Keratinocyte (primary cell): ENCODE results near the gene HOTAIR. TPM values are rescaled to one million over a fixed set of nuclear protein-coding genes. Genes with fewer than 3 reads are reported as not detected.

Experiments
- DNase-seq: peaks from one replicate; pipeline ENCODE4 v3.0.0-alpha.2; 2011; ENCODE audit warnings: low read depth, missing footprints, low spot score
- FAIRE-seq: peaks from 2 replicates; lab custom pipeline; 2011; peaks lifted over from hg19 to GRCh38; lab: Jason Lieb, UNC
- H2AFZ ChIP-seq: 2 replicates; pipeline ENCODE4 v1.6.0; 2012; ENCODE audit warnings: low read length, control low read depth, inconsistent platforms; ENCODE audit not compliant: control insufficient read depth
- H3K27ac ChIP-seq: 2 replicates; pipeline ENCODE4 v1.5.1; 2011; ENCODE audit warnings: low read length; ENCODE audit not compliant: control insufficient read depth, insufficient read depth
- H3K27me3 ChIP-seq: 3 replicates; pipeline ENCODE4 v1.6.0; 2011; ENCODE audit warnings: low read length; ENCODE audit not compliant: control insufficient read depth, insufficient read depth; ENCODE audit errors: extremely low read depth
- H3K36me3 ChIP-seq, 2 experiments: 2 replicates in 1 of 2; 3 replicates in 1 of 2; pipeline ENCODE4 v1.5.1; 2011; ENCODE audit warnings: low read length in 2 of 2, mild to moderate bottlenecking in 1 of 2; ENCODE audit not compliant: control insufficient read depth in 2 of 2, insufficient read depth in 2 of 2; ENCODE audit errors: extremely low read depth in 1 of 2
- H3K4me1 ChIP-seq: 3 replicates; pipeline ENCODE4 v1.5.1; 2011; ENCODE audit warnings: low read length; ENCODE audit not compliant: control insufficient read depth, insufficient read depth; ENCODE audit errors: extremely low read depth
- H3K4me2 ChIP-seq: 3 replicates; pipeline ENCODE4 v1.6.0; 2011; ENCODE audit warnings: low read depth, low read length; ENCODE audit not compliant: control insufficient read depth, insufficient read depth; ENCODE audit errors: extremely low read depth
- H3K4me3 ChIP-seq, 3 experiments: fragments of 200-600 bp in 1 of 3; sonication (generic) in 1 of 3; 2 replicates in 2 of 3; 3 replicates in 1 of 3; pipeline ENCODE4 v1.5.1; 2011 to 2016; ENCODE audit warnings: low read length in 3 of 3, mild to moderate bottlenecking in 3 of 3, control low read depth in 2 of 3, inconsistent platforms in 1 of 3, low read depth in 1 of 3, mixed read lengths in 1 of 3, mixed run types in 1 of 3, moderate library complexity in 1 of 3; ENCODE audit not compliant: control insufficient read depth in 2 of 3, insufficient read depth in 2 of 3; ENCODE audit errors: extremely low read depth in 1 of 3
- H3K79me2 ChIP-seq: 2 replicates; pipeline ENCODE4 v1.6.0; 2012; ENCODE audit warnings: low read length; ENCODE audit not compliant: control insufficient read depth, insufficient read depth
- H3K9ac ChIP-seq: 3 replicates; pipeline ENCODE4 v1.6.0; 2011; ENCODE audit warnings: low read length; ENCODE audit not compliant: control insufficient read depth, insufficient read depth; ENCODE audit errors: extremely low read depth
- H3K9me1 ChIP-seq: 3 replicates; pipeline ENCODE4 v1.6.0; 2011; ENCODE audit warnings: low read length; ENCODE audit not compliant: control insufficient read depth, insufficient read depth; ENCODE audit errors: extremely low read depth
- H3K9me3 ChIP-seq: 2 replicates; pipeline ENCODE4 v1.5.1; 2012; ENCODE audit warnings: low read depth, low read length; ENCODE audit not compliant: control insufficient read depth
- H4K20me1 ChIP-seq: 3 replicates; pipeline ENCODE4 v1.6.0; 2011; ENCODE audit warnings: low read length; ENCODE audit not compliant: control insufficient read depth, insufficient read depth; ENCODE audit errors: extremely low read depth
- CTCF ChIP-seq, 3 experiments: IDR thresholded peaks in 1 of 3; conservative IDR thresholded peaks in 1 of 3; optimal IDR thresholded peaks in 1 of 3; 2 replicates in 2 of 3; 3 replicates in 1 of 3; pipeline versions ENCODE3 to v1.5.1; 2011; ENCODE audit warnings: low read length in 3 of 3, mild to moderate bottlenecking in 3 of 3, moderate library complexity in 2 of 3, control low read depth in 1 of 3, inconsistent platforms in 1 of 3; ENCODE audit not compliant: insufficient read depth in 2 of 3; ENCODE audit errors: extremely low read depth in 1 of 3
- EZH2 ChIP-seq: IDR thresholded peaks from one replicate; pipeline ENCODE4 v1.6.1; 2012; ENCODE audit warnings: inconsistent platforms, mild to moderate bottlenecking, low read length, moderate library complexity
- dilution Hi-C: fragments of 300-500 bp; cut with MboI; formaldehyde crosslinking; loops from one replicate; pipeline ENCODE4 v1.7.0; 2020; ENCODE audit warnings: low sequenced_read_pairs; ENCODE audit not compliant: extremely low pct_ligation_motif_present
- polyA plus RNA-seq, 5 experiments: library from polyadenylated mRNA; depleted of rRNA in 3 of 5; stranded (reverse) in 3 of 5; stranded (forward) in 1 of 5; unstranded in 1 of 5; fragments of >200 nt; gene quantifications; 1 replicate in 1 of 5; 2 replicates in 3 of 5; 3 replicates in 1 of 5; pipeline versions ENCODE4 v1.2.1 to v1.2.3, GENCODE V29; 2011 to 2012; ENCODE audit warnings: missing spikeins in 2 of 5, low read depth in 1 of 5, low replicate concordance in 1 of 5

HOTAIR gene
- polyA plus RNA-seq, 1 donor (not counting 4 experiments of a cell fraction or from before 2014, with no cell fraction given): 4.0 TPM

- dilution Hi-C loops: no loop called here
- H3K36me3 ChIP-seq: peaks cover 0 to 2% of the 10 kb centered on the region in 2 experiments
- FAIRE-seq (no peak), DNase-seq (no peak)
- H3K9me3 ChIP-seq: no peaks in the 10 kb centered on the region
- H3K4me1 ChIP-seq: peaks cover 42% of the 10 kb centered on the region
- H3K4me3 ChIP-seq: no peak overlapping the region
- peak overlapping the region; percentile 32 for H3K4me2 ChIP-seq
- no peaks in the 10 kb centered on the region for H3K79me2 ChIP-seq
- TF ChIP-seq EZH2: peak; percentile 77
- no peak for TF ChIP-seq CTCF (optimal IDR thresholded peaks at IDR 0.05 in 1 of 3, IDR thresholded peaks at IDR 0.05 in 1 of 3, conservative IDR thresholded peaks at IDR 0.05 in 1 of 3; ENCODE audit: extremely low read depth in 1 of 3, insufficient read depth in 2 of 3, low read length in 3 of 3)
- H2AFZ ChIP-seq: no peak overlapping the region
- peaks cover 2% of the 10 kb centered on the region for H3K9me1 ChIP-seq
- H3K9ac ChIP-seq: no peak overlapping the region
- H4K20me1 ChIP-seq: no peaks in the 10 kb centered on the region
- H3K27ac ChIP-seq: no peak overlapping the region
- peaks cover 70% of the 10 kb centered on the region for H3K27me3 ChIP-seq
Observed at GRCh38 chr12:53951577-53952334, 23.0 kb downstream of the HOTAIR start.

DNA sequence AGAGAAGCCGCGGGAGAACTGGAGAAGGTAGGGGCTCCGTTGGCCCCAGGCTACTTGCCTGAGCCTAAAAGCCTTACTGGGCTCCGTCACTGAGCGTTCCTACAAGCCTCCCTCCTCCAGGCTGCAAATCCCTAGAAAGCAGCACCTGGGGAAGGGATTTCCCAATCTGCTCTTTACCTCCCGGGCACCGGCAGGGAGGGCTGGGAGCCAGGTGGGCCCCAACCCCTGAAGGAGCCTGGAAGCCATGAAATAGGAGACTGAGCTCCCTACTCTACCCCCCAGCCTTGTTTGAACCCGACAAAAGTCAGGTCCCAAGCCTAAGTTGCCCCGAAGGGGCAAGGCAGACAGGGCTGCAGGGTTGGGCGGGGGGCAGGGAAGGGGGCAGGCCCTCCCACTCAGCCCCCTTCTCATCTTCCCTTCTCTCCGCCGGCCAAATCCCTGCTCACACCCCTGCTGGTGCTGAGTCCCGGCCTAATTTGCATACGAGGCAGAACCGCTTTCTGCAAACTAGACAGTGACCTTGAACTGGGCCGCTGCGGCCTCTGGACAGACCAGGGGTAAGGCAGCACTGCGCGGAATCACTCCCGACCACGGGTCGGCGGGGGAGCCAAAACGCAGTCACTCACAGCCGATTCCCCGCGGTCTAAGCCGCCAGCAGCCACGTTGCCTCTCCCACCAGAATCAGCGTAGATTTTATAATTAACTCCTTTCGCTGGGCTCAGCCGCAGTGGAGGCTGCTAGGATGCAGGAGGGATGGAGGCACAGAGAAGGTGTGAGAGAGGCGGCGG, 23.8 kb downstream of the HOTAIR start:
- H3K4me1 ChIP-seq: peaks cover 34% of the 10 kb centered on the region
- dilution Hi-C loops: no loop called here
- no peak for FAIRE-seq
- H3K79me2 ChIP-seq: no peaks in the 10 kb centered on the region
- H3K9me1 ChIP-seq: peaks cover 2% of the 10 kb centered on the region
- no peak overlapping the region for H3K27ac ChIP-seq
- no peaks in the 10 kb centered on the region for H4K20me1 ChIP-seq
- no peak overlapping the region for H3K4me2 ChIP-seq
- TF ChIP-seq EZH2: peak; percentile 82
- TF ChIP-seq CTCF (optimal IDR thresholded peaks at IDR 0.05 in 1 of 3, IDR thresholded peaks at IDR 0.05 in 1 of 3, conservative IDR thresholded peaks at IDR 0.05 in 1 of 3; ENCODE audit: extremely low read depth in 1 of 3, insufficient read depth in 2 of 3, low read length in 3 of 3): no peak
- H3K36me3 ChIP-seq: peaks cover 0 to 4% of the 10 kb centered on the region in 2 experiments
- peaks cover 62% of the 10 kb centered on the region for H3K27me3 ChIP-seq
- H2AFZ ChIP-seq: no peak overlapping the region
- DNase-seq: no peak
- no peak overlapping the region for H3K9ac ChIP-seq
- H3K9me3 ChIP-seq: no peaks in the 10 kb centered on the region
- no peak overlapping the region for H3K4me3 ChIP-seq
